Type B pancreatic cell (in vitro differentiated cells): ENCODE measurements around the gene PAX5. TPM values are rescaled to one million over a fixed set of nuclear protein-coding genes. Genes with fewer than 3 reads are reported as not detected.

ENCODE experiments used
- DNase-seq: peaks from one replicate; pipeline ENCODE4 v3.0.0; 2021; ENCODE audit warnings: mixed read lengths; ENCODE audit not compliant: unreplicated experiment; ENCODE audit errors: extremely low spot score
- H3K27ac Mint-ChIP-seq: 2 replicates; pipeline ENCODE4 v1.8.0; 2021; ENCODE audit warnings: mild to moderate bottlenecking, mixed read lengths
- H3K27me3 Mint-ChIP-seq: 2 replicates; pipeline ENCODE4 v1.8.0; 2021; ENCODE audit warnings: mixed read lengths
- H3K36me3 Mint-ChIP-seq: 2 replicates; pipeline ENCODE4 v1.8.0; 2021; ENCODE audit warnings: mixed read lengths
- H3K4me1 Mint-ChIP-seq: one replicate; pipeline ENCODE4 v1.8.0; 2021; ENCODE audit warnings: mixed read lengths; ENCODE audit not compliant: unreplicated experiment
- H3K4me3 Mint-ChIP-seq: 2 replicates; pipeline ENCODE4 v1.8.0; 2021; ENCODE audit warnings: mild to moderate bottlenecking, mixed read lengths
- H3K9me3 Mint-ChIP-seq: 2 replicates; pipeline ENCODE4 v1.8.0; 2021; ENCODE audit warnings: mixed read lengths
- CTCF ChIP-seq: fragments of 200-600 bp; sonication (generic); conservative IDR thresholded peaks from 2 replicates; pipeline ENCODE4 v1.5.0; 2021; ENCODE audit warnings: antibody characterized with exemption, mild to moderate bottlenecking
- total RNA-seq: library from RNA; stranded (reverse); gene quantifications from 2 replicates; pipeline ENCODE4 v1.2.1, GENCODE V29; 2021; ENCODE audit warnings: low replicate concordance

PAX5 gene
- total RNA-seq, 1 donor from 2014 or later: not detected

- Mint-ChIP-seq H3K27me3 (peaks cover 38% of the 10 kb centered on the region), H3K36me3 (no peaks in the 10 kb centered on the region), H3K27ac (no peak overlapping the region), H3K4me3 (no peak overlapping the region), H3K4me1 (no peaks in the 10 kb centered on the region), H3K9me3 (peaks cover 5% of the 10 kb centered on the region)
- DNase-seq: no peak
- TF ChIP-seq CTCF: no peak
These were observed 239.6 kb downstream of the PAX5 start for GRCh38 chr9:36794461-36794860.

GRCh38 chr9:36793277-36793676, 240.8 kb downstream of the PAX5 start:
- Mint-ChIP-seq H3K36me3 (no peaks in the 10 kb centered on the region), H3K4me3 (no peak overlapping the region), H3K27ac (no peak overlapping the region), H3K4me1 (no peaks in the 10 kb centered on the region), H3K27me3 (peaks cover 29% of the 10 kb centered on the region), H3K9me3 (peaks cover 5% of the 10 kb centered on the region)
- peak; percentile 63 for TF ChIP-seq CTCF
- no peak for DNase-seq

GRCh38 chr9:36791222-36791950, 242.7 kb downstream of the PAX5 start:
- Mint-ChIP-seq H3K36me3 (no peaks in the 10 kb centered on the region), H3K27me3 (peaks cover 44% of the 10 kb centered on the region), H3K4me3 (no peak overlapping the region), H3K27ac (no peak overlapping the region), H3K4me1 (no peaks in the 10 kb centered on the region), H3K9me3 (peaks cover 5% of the 10 kb centered on the region)
- no peak for DNase-seq
- TF ChIP-seq CTCF: no peak

GRCh38 chr9:36789886-36790285, 244.2 kb downstream of the PAX5 start:
- H3K4me3 Mint-ChIP-seq: no peak overlapping the region
- H3K27ac Mint-ChIP-seq: no peak overlapping the region
- TF ChIP-seq CTCF: no peak
- no peaks in the 10 kb centered on the region for H3K36me3 Mint-ChIP-seq
- H3K27me3 Mint-ChIP-seq: peaks cover 47% of the 10 kb centered on the region
- peaks cover 5% of the 10 kb centered on the region for H3K9me3 Mint-ChIP-seq
- no peak for DNase-seq
- no peaks in the 10 kb centered on the region for H3K4me1 Mint-ChIP-seq

- TF ChIP-seq CTCF: peak; percentile 64
- Mint-ChIP-seq H3K27me3 (peaks cover 58% of the 10 kb centered on the region), H3K36me3 (no peaks in the 10 kb centered on the region), H3K27ac (no peak overlapping the region), H3K4me1 (no peaks in the 10 kb centered on the region), H3K4me3 (no peak overlapping the region), H3K9me3 (peaks cover 5% of the 10 kb centered on the region)
- no peak for DNase-seq
These were observed 245.5 kb downstream of the PAX5 start for GRCh38 chr9:36788534-36788933.
